DOHH2 (cell line): ENCODE measurements around the gene MYT1.

Experiments
- CTCF ChIP-seq: fragments of 200-600 bp; sonication (generic); IDR thresholded peaks from one replicate; pipeline ENCODE4 v1.5.1; 2014; ENCODE audit warnings: antibody characterized with exemption, mild to moderate bottlenecking, low read depth, low read length; ENCODE audit not compliant: poor library complexity, severe bottlenecking
- EZH2phosphoT487 ChIP-seq: fragments of 200-600 bp; sonication (generic); IDR thresholded peaks from 2 replicates; pipeline ENCODE4 v1.6.1; 2017; ENCODE audit warnings: borderline replicate concordance, mild to moderate bottlenecking, antibody characterized with exemption, low read length, moderate library complexity, mixed read lengths

GRCh38 chr20:64196847-64197306, 32.6 kb downstream of the MYT1 start:
- TF ChIP-seq CTCF (no peak), EZH2phosphoT487 (no peak)
